Spinal cord (tissue), 10 donors: ENCODE data around the gene POGLUT2. TPM values are rescaled to one million over a fixed set of nuclear protein-coding genes. Genes with fewer than 3 reads are reported as not detected.

Experiments
- DNase-seq, 6 donors: peaks; one replicate each; pipeline versions ENCODE4 v3.0.0 to v3.0.0-alpha.2; 2013 to 2015; ENCODE audit warnings: low spot score in 6 of 6, low read depth in 4 of 6
- H3K27ac ChIP-seq: one replicate; pipeline ENCODE4 v1.5.1; 2013; ENCODE audit warnings: low read depth, low read length, control low read depth
- H3K27me3 ChIP-seq: one replicate; pipeline ENCODE4 v1.6.1; 2013; ENCODE audit warnings: low read length; ENCODE audit not compliant: control insufficient read depth, insufficient read depth
- H3K36me3 ChIP-seq: one replicate; pipeline ENCODE4 v1.6.1; 2013; ENCODE audit warnings: low read length; ENCODE audit not compliant: control insufficient read depth, insufficient read depth
- H3K4me1 ChIP-seq: one replicate; pipeline ENCODE4 v1.6.1; 2013; ENCODE audit warnings: low read length; ENCODE audit not compliant: control insufficient read depth, insufficient read depth
- H3K4me3 ChIP-seq: one replicate; pipeline ENCODE4 v1.5.1; 2013; ENCODE audit warnings: low read depth, low read length, control low read depth
- H3K9me3 ChIP-seq: one replicate; pipeline ENCODE4 v1.6.1; 2013; ENCODE audit warnings: low read length; ENCODE audit not compliant: control insufficient read depth, insufficient read depth
- WGBS: methylation state at CpG from one replicate; pipeline ENCODE4 v1.1.5; 2013; ENCODE audit warnings: missing lambda C conversion rate; ENCODE audit not compliant: insufficient coverage; 5-methylcytosine and 5-hydroxymethylcytosine counted together
- polyA plus RNA-seq, 2 donors: library from polyadenylated mRNA; unstranded; fragments of 120-200 nt; gene quantifications; one replicate each; pipeline ENCODE4 v1.2.1, GENCODE V29; 2013; ENCODE audit not compliant: insufficient read length in 2 of 2
- total RNA-seq, 2 donors: library from RNA; depleted of rRNA in 1 of 2; stranded (reverse); fragments of 120-200 nt in 1 of 2; fragments of >200 nt in 1 of 2; gene quantifications; one replicate each; pipeline versions ENCODE4 v1.2.3 to v1.2.4, GENCODE V29; 2013 to 2014
- donor health status: healthy.

The POGLUT2 gene
- total and polyA plus RNA-seq, 4 donors = 13.5 to 26.6 (median 17.5) TPM

GRCh38 chr13:102836471-102836870 is 37.7 kb upstream of the POGLUT2 start:
- Histone ChIP-seq H3K9me3 (no peaks in the 10 kb centered on the region), H3K4me3 (no peak overlapping the region), H3K27ac (no peak overlapping the region), H3K4me1 (no peaks in the 10 kb centered on the region), H3K27me3 (no peaks in the 10 kb centered on the region), H3K36me3 (peaks cover 38% of the 10 kb centered on the region)
- no CpG with 5 or more reads among the region's 4 CpGs for WGBS
- DNase-seq = no peak

- WGBS = no CpG with 5 or more reads among the region's 4 CpGs
- Histone ChIP-seq H3K27ac (no peak overlapping the region), H3K4me3 (no peak overlapping the region), H3K9me3 (no peaks in the 10 kb centered on the region), H3K36me3 (peaks cover 27% of the 10 kb centered on the region), H3K27me3 (no peaks in the 10 kb centered on the region), H3K4me1 (no peaks in the 10 kb centered on the region)
- DNase-seq = no peak
These were observed 31.9 kb upstream of the POGLUT2 start for GRCh38 chr13:102830646-102831045.

DNA sequence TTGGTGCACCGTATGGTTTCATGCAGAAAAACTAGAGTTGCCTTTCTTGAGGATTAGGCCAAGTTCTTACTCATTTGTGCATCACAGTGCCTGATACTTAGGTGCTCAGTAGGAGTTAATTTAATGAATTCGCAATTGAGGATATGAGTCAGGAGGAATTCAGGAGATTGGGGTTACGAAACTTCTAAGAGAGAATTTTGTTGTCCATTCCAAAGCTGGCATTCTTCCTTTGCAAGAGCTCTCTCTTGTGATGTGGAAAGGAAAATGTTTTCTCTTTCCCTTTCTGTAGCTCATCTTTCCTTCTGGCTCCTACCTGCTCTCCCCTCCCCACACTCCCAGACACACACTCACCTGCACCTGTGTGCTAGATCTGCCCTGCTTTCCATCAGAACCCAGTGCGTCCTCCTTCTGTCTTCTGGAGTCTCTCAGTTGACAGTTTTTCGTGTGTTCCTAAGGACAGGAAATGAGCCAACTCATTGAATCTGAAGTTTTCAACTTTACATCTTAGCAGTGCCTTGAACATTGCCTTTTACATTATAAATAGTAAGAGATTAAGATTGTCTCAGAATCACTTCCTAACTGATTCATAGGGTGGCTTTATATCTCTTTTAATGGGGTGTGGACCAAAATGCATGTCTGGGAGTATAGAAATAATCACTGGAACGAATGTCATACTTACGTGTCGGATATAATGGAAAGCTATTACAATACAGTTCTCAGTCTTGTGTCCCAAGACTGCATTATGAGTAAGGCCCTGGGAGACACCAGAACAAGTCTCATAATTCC is 27.3 kb upstream of the POGLUT2 start:
- no peaks in the 10 kb centered on the region for H3K4me1 ChIP-seq
- H3K27ac ChIP-seq = no peak overlapping the region
- no peaks in the 10 kb centered on the region for H3K27me3 ChIP-seq
- WGBS = 63% methylated on average over 3 of the region's 8 CpGs
- DNase-seq = no peak
- H3K4me3 ChIP-seq = no peak overlapping the region
- peaks cover 16% of the 10 kb centered on the region for H3K36me3 ChIP-seq
- H3K9me3 ChIP-seq = no peaks in the 10 kb centered on the region

DNA sequence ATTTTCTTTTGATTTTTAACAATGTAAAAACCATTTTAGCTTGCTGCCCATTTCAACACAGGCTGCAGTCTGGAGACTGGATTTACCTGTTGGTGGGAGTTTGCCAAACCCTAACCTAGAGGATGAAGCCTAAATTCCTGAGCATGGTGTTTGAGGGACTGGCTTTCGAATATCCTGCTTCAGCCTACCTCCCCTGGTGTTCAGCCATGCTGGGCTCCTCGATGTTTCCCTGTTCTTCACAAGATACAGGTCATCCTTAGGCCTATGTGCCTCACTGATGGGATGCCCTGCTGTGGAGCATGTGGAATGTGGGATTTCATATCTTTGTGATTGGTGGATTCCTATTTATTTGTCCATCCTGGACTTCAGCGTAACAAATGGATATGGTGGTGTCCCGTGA is 26.6 kb upstream of the POGLUT2 start:
- Histone ChIP-seq H3K4me1 (no peaks in the 10 kb centered on the region), H3K27me3 (no peaks in the 10 kb centered on the region), H3K9me3 (no peaks in the 10 kb centered on the region), H3K4me3 (no peak overlapping the region), H3K36me3 (peaks cover 13% of the 10 kb centered on the region), H3K27ac (no peak overlapping the region)
- WGBS = 90% methylated on average over 2 of the region's 4 CpGs
- DNase-seq = no peak

GRCh38 chr13:102817907-102818306 is 19.1 kb upstream of the POGLUT2 start:
- H3K9me3 ChIP-seq = no peaks in the 10 kb centered on the region
- no peaks in the 10 kb centered on the region for H3K4me1 ChIP-seq
- peaks cover 10% of the 10 kb centered on the region for H3K36me3 ChIP-seq
- no peak for DNase-seq
- H3K27me3 ChIP-seq = no peaks in the 10 kb centered on the region
- no peak overlapping the region for H3K27ac ChIP-seq
- no peak overlapping the region for H3K4me3 ChIP-seq

GRCh38 chr13:102817241-102817640 is 18.5 kb upstream of the POGLUT2 start:
- Histone ChIP-seq H3K36me3 (peaks cover 6% of the 10 kb centered on the region), H3K27ac (no peak overlapping the region), H3K4me1 (no peaks in the 10 kb centered on the region), H3K4me3 (no peak overlapping the region), H3K27me3 (no peaks in the 10 kb centered on the region), H3K9me3 (no peaks in the 10 kb centered on the region)
- no CpG with 5 or more reads among the region's 1 CpG for WGBS
- DNase-seq = no peak

DNA sequence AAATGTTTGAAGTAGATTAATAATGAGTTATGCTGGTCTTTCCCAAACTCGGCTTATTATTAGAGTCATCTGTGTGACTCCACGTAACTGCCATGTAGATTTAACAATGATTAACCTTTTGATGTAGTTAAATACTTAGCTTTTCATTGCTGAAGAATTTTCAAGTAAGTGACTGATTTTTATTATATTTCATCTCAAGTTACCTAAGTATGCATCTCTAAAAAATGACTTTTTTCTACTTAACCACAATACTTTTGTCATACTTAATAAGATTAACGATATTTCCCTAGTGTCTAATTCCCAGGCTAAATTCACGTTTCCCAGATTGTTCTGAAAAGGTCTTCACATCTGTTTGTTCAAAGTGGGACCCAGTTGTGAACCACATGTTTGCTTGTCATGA is 17.9 kb upstream of the POGLUT2 start:
- DNase-seq = no peak
- 92% methylated on average over 2 of the region's 4 CpGs for WGBS
- no peaks in the 10 kb centered on the region for H3K27me3 ChIP-seq
- no peak overlapping the region for H3K4me3 ChIP-seq
- peaks cover 2% of the 10 kb centered on the region for H3K36me3 ChIP-seq
- no peaks in the 10 kb centered on the region for H3K4me1 ChIP-seq
- H3K9me3 ChIP-seq = no peaks in the 10 kb centered on the region
- no peak overlapping the region for H3K27ac ChIP-seq

GRCh38 chr13:102815788-102816187 is 17.0 kb upstream of the POGLUT2 start:
- no peak for DNase-seq
- Histone ChIP-seq H3K27ac (no peak overlapping the region), H3K27me3 (no peaks in the 10 kb centered on the region), H3K4me1 (no peaks in the 10 kb centered on the region), H3K9me3 (no peaks in the 10 kb centered on the region), H3K36me3 (peaks cover 3% of the 10 kb centered on the region), H3K4me3 (no peak overlapping the region)
- WGBS = 100% methylated on average over 1 of the region's 5 CpGs

- DNase-seq = no peak
These were observed 16.0 kb upstream of the POGLUT2 start for GRCh38 chr13:102814793-102815192.

GRCh38 chr13:102814025-102814607 is 15.3 kb upstream of the POGLUT2 start:
- no peaks in the 10 kb centered on the region for H3K27me3 ChIP-seq
- no peak overlapping the region for H3K27ac ChIP-seq
- no peak overlapping the region for H3K4me3 ChIP-seq
- WGBS = 84% methylated on average over 7 of the region's 7 CpGs
- peaks cover 2% of the 10 kb centered on the region for H3K9me3 ChIP-seq
- peaks cover 3% of the 10 kb centered on the region for H3K36me3 ChIP-seq
- no peak for DNase-seq
- H3K4me1 ChIP-seq = no peaks in the 10 kb centered on the region

More at GRCh38 chr13:102814793-102815192, 16.0 kb upstream of the POGLUT2 start:
- H3K9me3 ChIP-seq = peaks cover 2% of the 10 kb centered on the region
- no peaks in the 10 kb centered on the region for H3K27me3 ChIP-seq
- H3K36me3 ChIP-seq = peaks cover 3% of the 10 kb centered on the region
- 82% methylated on average over 2 of the region's 6 CpGs for WGBS
- H3K27ac ChIP-seq = no peak overlapping the region
- no peak overlapping the region for H3K4me3 ChIP-seq
- H3K4me1 ChIP-seq = no peaks in the 10 kb centered on the region
